A673 (cell line): ENCODE results near the gene TTC33.
"Not testable (repeated sequence)": the region's sequence is repeated elsewhere in the genome, so short reads cannot be mapped to it uniquely, and the experiment has no call there.

Source experiments
- EZH2 ChIP-seq: fragments of 200-600 bp; sonication (generic); IDR thresholded peaks from 2 replicates; pipeline ENCODE4 v1.6.1; 2017; ENCODE audit warnings: borderline replicate concordance, low read depth, mild to moderate bottlenecking, mixed read lengths, antibody characterized with exemption, low read length; ENCODE audit not compliant: poor library complexity, severe bottlenecking
- TF ChIP-seq, protein P1 (sequence below): fragments of 300-800, 200-600 bp; sonication (generic); conservative IDR thresholded peaks from 2 replicates; pipeline ENCODE4 v1.5.1; 2017; ENCODE audit warnings: low read depth, mild to moderate bottlenecking, antibody characterized with exemption, low read length, moderate library complexity, mixed read lengths

DNA sequence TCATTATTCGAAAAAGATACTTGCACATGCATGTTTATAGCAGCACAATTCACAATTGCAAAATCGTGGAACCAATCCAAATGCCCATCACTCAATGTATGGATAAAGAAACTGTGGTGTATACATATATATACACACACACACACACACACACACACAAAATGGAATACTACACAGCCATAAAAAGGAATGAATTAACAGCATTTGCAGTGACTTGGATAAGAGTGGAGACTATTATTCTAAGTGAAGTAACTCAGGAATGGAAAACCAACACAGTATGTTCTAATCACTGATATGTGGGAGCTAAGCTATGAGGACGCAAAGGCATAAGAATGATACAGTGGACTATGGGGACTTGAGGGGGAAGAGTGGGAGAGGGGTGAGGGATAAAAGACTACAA lies 39.1 kb upstream of the TTC33 start:
- TF ChIP-seq, protein P1, sequence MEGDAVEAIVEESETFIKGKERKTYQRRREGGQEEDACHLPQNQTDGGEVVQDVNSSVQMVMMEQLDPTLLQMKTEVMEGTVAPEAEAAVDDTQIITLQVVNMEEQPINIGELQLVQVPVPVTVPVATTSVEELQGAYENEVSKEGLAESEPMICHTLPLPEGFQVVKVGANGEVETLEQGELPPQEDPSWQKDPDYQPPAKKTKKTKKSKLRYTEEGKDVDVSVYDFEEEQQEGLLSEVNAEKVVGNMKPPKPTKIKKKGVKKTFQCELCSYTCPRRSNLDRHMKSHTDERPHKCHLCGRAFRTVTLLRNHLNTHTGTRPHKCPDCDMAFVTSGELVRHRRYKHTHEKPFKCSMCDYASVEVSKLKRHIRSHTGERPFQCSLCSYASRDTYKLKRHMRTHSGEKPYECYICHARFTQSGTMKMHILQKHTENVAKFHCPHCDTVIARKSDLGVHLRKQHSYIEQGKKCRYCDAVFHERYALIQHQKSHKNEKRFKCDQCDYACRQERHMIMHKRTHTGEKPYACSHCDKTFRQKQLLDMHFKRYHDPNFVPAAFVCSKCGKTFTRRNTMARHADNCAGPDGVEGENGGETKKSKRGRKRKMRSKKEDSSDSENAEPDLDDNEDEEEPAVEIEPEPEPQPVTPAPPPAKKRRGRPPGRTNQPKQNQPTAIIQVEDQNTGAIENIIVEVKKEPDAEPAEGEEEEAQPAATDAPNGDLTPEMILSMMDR, result not testable (repeated sequence)
- TF ChIP-seq EZH2, result not testable (repeated sequence)
